Right lobe of liver (tissue), 6 donors: ENCODE measurements around the gene EVI5. TPM values are rescaled to one million over a fixed set of nuclear protein-coding genes. Genes with fewer than 3 reads are reported as not detected.

ENCODE experiments used
- ATAC-seq, 4 donors: fragments of 200-7000 bp; cut with Tn5 transposase; one replicate each; pipeline ENCODE4 v1.9.1; 2020; ENCODE audit warnings: mild to moderate bottlenecking in 4 of 4, moderate library complexity in 4 of 4
- DNase-seq, 3 donors: peaks; one replicate each; pipeline ENCODE4 v3.0.0-alpha.2; 2020
- H3K27ac ChIP-seq, 3 donors: fragments of 200-600 bp; one replicate each; pipeline ENCODE4 v1.8.0; 2022
- H3K27me3 ChIP-seq, 2 donors: fragments of 200-600 bp; one replicate each; pipeline ENCODE4 v1.8.0; 2022
- H3K36me3 ChIP-seq, 4 donors: fragments of 200-600 bp; sonication (generic) in 1 of 4; one replicate each; pipeline versions ENCODE4 v1.5.1 to v1.8.0; 2017 to 2022; ENCODE audit warnings: control low read depth in 1 of 4
- H3K4me1 ChIP-seq, 4 donors: fragments of 200-600 bp; sonication (generic) in 1 of 4; one replicate each; pipeline versions ENCODE4 v1.5.1 to v1.8.0; 2017 to 2022; ENCODE audit warnings: control low read depth in 1 of 4
- H3K4me3 ChIP-seq, 3 donors: fragments of 200-600 bp; one replicate each; pipeline ENCODE4 v1.8.0; 2022
- H3K9me3 ChIP-seq, 4 donors: fragments of 200-600 bp; sonication (generic) in 1 of 4; one replicate each; pipeline versions ENCODE4 v1.5.1 to v1.8.0; 2017 to 2022; ENCODE audit warnings: control low read depth in 1 of 4
- CTCF ChIP-seq, 4 donors: fragments of 200-600 bp in 3 of 4; fragments of 450-650 bp in 1 of 4; IDR thresholded peaks; one replicate each; pipeline versions ENCODE4 v1.5.1 to v1.8.0; 2016 to 2022; ENCODE audit warnings: antibody characterized with exemption in 4 of 4, mild to moderate bottlenecking in 2 of 4
- POLR2A ChIP-seq: fragments of 450-650 bp; IDR thresholded peaks from one replicate; pipeline ENCODE4 v1.6.1; 2017; ENCODE audit warnings: antibody characterized with exemption, mild to moderate bottlenecking
- WGBS: methylation state at CpG from one replicate; pipeline ENCODE4 v1.1.6; 2018; ENCODE audit warnings: low coverage, low lambda C conversion rate; ENCODE audit not compliant: insufficient coverage; ENCODE audit errors: missing lambda C conversion rate; 5-methylcytosine and 5-hydroxymethylcytosine counted together
- intact Hi-C, 2 donors: fragments of 100-400 bp; cut with DNase I; formaldehyde crosslinking; loops; one replicate each; pipeline versions ENCODE4 v1.11.2 to v1.14.1; 2022
- total RNA-seq, 6 experiments: library from RNA; depleted of rRNA in 2 of 6; stranded (reverse); fragments of >200 nt in 2 of 6; fragmentation: NEBNext Ultra II Directional in 3 of 6; extraction: Animal tissue kit (Norgen Biotek cat#: 25700) in 3 of 6; gene quantifications; one replicate each; pipeline versions ENCODE4 v1.1.0 to v1.2.4, GENCODE V29; 2016 to 2023
- donor health status: DM: no; HTN: yes; CAD: no.
- donor health status: DM: no; HTN: no; CAD: no.
- donor health status: DM: no; HTN: no; CAD: no.
- donor health status: DM: no; HTN: yes; CAD: no.
- donor health status: DM: no; HTN: yes; CAD: no.

EVI5 gene
- total RNA-seq, 6 experiments from 2014 or later: 12.8 to 27.7 (median 19.0) TPM

- no peak for ATAC-seq
- no peak for DNase-seq
- peaks cover 0 to 3% (median 0%) of the 10 kb centered on the region in 4 donors for H3K36me3 ChIP-seq
- no peak overlapping the region for H3K27ac ChIP-seq
- 85% methylated on average over 1 of the region's 1 CpG for WGBS
- TF ChIP-seq POLR2A: no peak
- TF ChIP-seq CTCF (IDR thresholded peaks at IDR 0.05): no peak
- no peaks in the 10 kb centered on the region for H3K4me1 ChIP-seq
- intact Hi-C loops: no loop called here
- H3K27me3 ChIP-seq: no peaks in the 10 kb centered on the region
- H3K4me3 ChIP-seq: no peak overlapping the region
- H3K9me3 ChIP-seq: no peaks in the 10 kb centered on the region
Observed at GRCh38 chr1:92516574-92516973, 268.3 kb downstream of the EVI5 start.

GRCh38 chr1:92515796-92516201, 269.1 kb downstream of the EVI5 start:
- 34% methylated on average over 2 of the region's 3 CpGs for WGBS
- TF ChIP-seq POLR2A (no peak), CTCF (IDR thresholded peaks at IDR 0.05) (no peak)
- no peaks in the 10 kb centered on the region for H3K9me3 ChIP-seq
- H3K27me3 ChIP-seq: no peaks in the 10 kb centered on the region
- peaks cover 0 to 3% (median 0%) of the 10 kb centered on the region in 4 donors for H3K36me3 ChIP-seq
- H3K4me3 ChIP-seq: no peak overlapping the region
- intact Hi-C loops: no loop called here
- no peak for ATAC-seq
- DNase-seq: no peak
- no peak overlapping the region for H3K27ac ChIP-seq
- H3K4me1 ChIP-seq: no peaks in the 10 kb centered on the region

GRCh38 chr1:92511541-92511940, 273.4 kb downstream of the EVI5 start:
- 94% methylated on average over 4 of the region's 4 CpGs for WGBS
- Histone ChIP-seq H3K9me3 (no peaks in the 10 kb centered on the region), H3K27ac (no peak overlapping the region), H3K36me3 (peaks cover 0 to 3% (median 0%) of the 10 kb centered on the region in 4 donors), H3K27me3 (no peaks in the 10 kb centered on the region), H3K4me3 (no peak overlapping the region), H3K4me1 (no peaks in the 10 kb centered on the region)
- ATAC-seq (no peak), DNase-seq (no peak)
- TF ChIP-seq POLR2A (no peak), CTCF (IDR thresholded peaks at IDR 0.05) (no peak)
- intact Hi-C loops: no loop called here

GRCh38 chr1:92509619-92510018, 275.3 kb downstream of the EVI5 start:
- H3K9me3 ChIP-seq: no peaks in the 10 kb centered on the region
- peaks cover 0 to 12% (median 0%) of the 10 kb centered on the region in 4 donors for H3K4me1 ChIP-seq
- ATAC-seq: no peak
- intact Hi-C loops: no loop called here
- no peaks in the 10 kb centered on the region for H3K27me3 ChIP-seq
- whole genome bisulfite sequencing: 92% methylated on average over 1 of the region's 1 CpG
- no peak overlapping the region for H3K27ac ChIP-seq
- DNase-seq: no peak
- TF ChIP-seq POLR2A (no peak), CTCF (IDR thresholded peaks at IDR 0.05) (no peak)
- H3K4me3 ChIP-seq: no peak overlapping the region
- peaks cover 0 to 3% (median 0%) of the 10 kb centered on the region in 4 donors for H3K36me3 ChIP-seq
